Urinary bladder (tissue), 4 donors: ENCODE data around the gene ZCCHC9. TPM values are rescaled to one million over a fixed set of nuclear protein-coding genes. Genes with fewer than 3 reads are reported as not detected.
"Not testable (repeated sequence)": the region's sequence is repeated elsewhere in the genome, so short reads cannot be mapped to it uniquely, and the experiment has no call there.

Source experiments
- DNase-seq: peaks from one replicate; pipeline ENCODE4 v3.0.0-alpha.2; 2015; ENCODE audit errors: extremely low spot score
- H3K27ac ChIP-seq: one replicate; pipeline ENCODE4 v1.5.1; 2013; ENCODE audit warnings: low read depth, mild to moderate bottlenecking, moderate library complexity
- H3K36me3 ChIP-seq: one replicate; pipeline ENCODE4 v1.6.1; 2013; ENCODE audit warnings: mild to moderate bottlenecking, moderate library complexity; ENCODE audit not compliant: insufficient read depth
- H3K4me1 ChIP-seq: one replicate; pipeline ENCODE4 v1.6.1; 2013; ENCODE audit warnings: mild to moderate bottlenecking, moderate library complexity; ENCODE audit not compliant: insufficient read depth
- H3K4me3 ChIP-seq: one replicate; pipeline ENCODE4 v1.5.1; 2013; ENCODE audit warnings: low read depth, low read length
- WGBS: extraction: QIAGEN DNeasy Blood & Tissue Kit; methylation state at CpG from one replicate; pipeline ENCODE4 v1.1.7; 2013; 5-methylcytosine and 5-hydroxymethylcytosine counted together
- polyA plus RNA-seq: library from polyadenylated mRNA; stranded (reverse); fragments of 200-250 nt; gene quantifications from one replicate; pipeline ENCODE4 v1.2.3, GENCODE V29; 2013
- total RNA-seq: library from RNA; depleted of rRNA; stranded (reverse); fragments of >200 nt; gene quantifications from one replicate; pipeline ENCODE4 v1.2.3, GENCODE V29; 2014
- donor health status: healthy with polysubstance abuse.
- donor health status: healthy.

Gene ZCCHC9
- total and polyA plus RNA-seq, 2 donors = 23.4 to 37.7 TPM

GRCh38 chr5:81286059-81286617, 15.2 kb upstream of the ZCCHC9 start:
- H3K36me3 ChIP-seq = no peaks in the 10 kb centered on the region
- WGBS = 73% methylated on average over 3 of the region's 3 CpGs
- H3K27ac ChIP-seq = no peak overlapping the region
- H3K4me1 ChIP-seq = no peaks in the 10 kb centered on the region
- no peak overlapping the region for H3K4me3 ChIP-seq
- DNase-seq = no peak

DNA sequence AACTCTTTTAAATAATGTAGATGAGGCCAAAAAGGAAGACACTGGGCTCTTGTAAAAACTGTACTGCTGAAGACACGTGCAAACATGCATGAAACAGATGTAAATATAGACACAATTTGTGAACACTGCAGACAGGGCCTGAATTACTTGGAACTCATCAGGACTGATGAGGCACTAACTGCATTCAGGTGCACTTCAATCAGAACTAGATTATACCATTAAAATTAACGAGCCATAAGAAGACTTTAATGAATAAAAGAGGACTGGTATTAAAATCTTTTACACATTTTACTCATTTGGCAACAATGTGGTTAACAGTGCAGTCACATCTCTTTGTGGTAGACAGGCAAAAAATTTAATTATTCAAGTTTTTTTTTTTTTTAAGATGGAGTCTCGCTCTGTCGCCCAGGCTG, 13.4 kb upstream of the ZCCHC9 start:
- DNase-seq = no peak
- Histone ChIP-seq H3K4me3 (no peak overlapping the region), H3K4me1 (no peaks in the 10 kb centered on the region), H3K36me3 (no peaks in the 10 kb centered on the region), H3K27ac (no peak overlapping the region)
- 82% methylated on average over 4 of the region's 4 CpGs for WGBS

GRCh38 chr5:81290146-81290545, 11.2 kb upstream of the ZCCHC9 start:
- no peak overlapping the region for H3K27ac ChIP-seq
- no peaks in the 10 kb centered on the region for H3K4me1 ChIP-seq
- H3K36me3 ChIP-seq = no peaks in the 10 kb centered on the region
- no peak for DNase-seq
- no peak overlapping the region for H3K4me3 ChIP-seq
- WGBS = 85% methylated on average over 1 of the region's 1 CpG

DNA sequence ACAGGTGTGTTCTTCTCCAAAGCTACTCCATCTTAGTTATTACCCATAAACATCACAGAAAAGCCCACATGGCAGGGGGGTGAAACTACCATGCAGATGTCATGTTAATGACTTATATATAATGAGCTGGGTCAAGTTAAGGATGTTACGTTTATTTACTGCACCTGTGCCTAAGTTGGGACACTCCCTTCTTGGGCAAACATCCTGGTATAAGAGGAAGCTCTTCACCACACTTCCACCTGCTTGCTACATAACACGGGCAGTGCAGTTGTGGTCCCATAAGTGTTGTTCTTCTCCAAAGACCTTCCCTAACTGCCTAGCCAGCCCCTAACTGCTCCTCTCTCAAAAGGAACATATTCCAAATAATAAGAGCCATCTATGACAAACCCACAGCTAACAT, 9.3 kb upstream of the ZCCHC9 start:
- Histone ChIP-seq H3K27ac (no peak overlapping the region), H3K4me3 (no peak overlapping the region), H3K36me3 (no peaks in the 10 kb centered on the region), H3K4me1 (no peaks in the 10 kb centered on the region)
- DNase-seq = no peak
- over 99% methylated on average over 2 of the region's 2 CpGs for WGBS

DNA sequence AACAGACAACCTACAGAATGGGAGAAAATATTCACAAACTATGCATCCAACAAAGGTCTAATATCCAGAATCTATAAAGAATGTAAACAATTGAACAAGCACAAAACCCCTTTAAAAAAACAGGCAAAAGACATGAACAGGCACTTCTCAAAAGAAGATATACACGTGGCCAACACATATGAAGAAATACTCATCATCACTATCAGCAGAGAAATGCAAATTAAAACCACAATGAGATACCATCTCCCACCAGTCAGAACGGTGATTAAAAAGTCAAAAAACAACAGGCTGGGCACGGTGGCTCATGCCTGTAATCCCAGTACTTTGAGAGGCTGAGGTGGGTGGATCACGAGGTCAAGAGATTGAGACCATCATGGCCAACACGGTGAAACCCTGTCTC, 7.4 kb upstream of the ZCCHC9 start:
- not testable (repeated sequence) for H3K4me3 ChIP-seq, H3K4me1 ChIP-seq, H3K36me3 ChIP-seq, DNase-seq, H3K27ac ChIP-seq
- WGBS = 93% methylated on average over 5 of the region's 5 CpGs

- peaks cover 3% of the 10 kb centered on the region for H3K4me1 ChIP-seq
- no peak overlapping the region for H3K27ac ChIP-seq
- no peak overlapping the region for H3K4me3 ChIP-seq
- H3K36me3 ChIP-seq = no peaks in the 10 kb centered on the region
- WGBS = 84% methylated on average over 4 of the region's 4 CpGs
- DNase-seq = no peak
Observed at GRCh38 chr5:81297531-81297930, 3.9 kb upstream of the ZCCHC9 start.

- 0% methylated on average over 2 of the region's 2 CpGs for WGBS
- H3K4me3 ChIP-seq = peak overlapping the region; percentile 79
Observed at GRCh38 chr5:81300921-81301270, 491 bp upstream of the ZCCHC9 start.

DNA sequence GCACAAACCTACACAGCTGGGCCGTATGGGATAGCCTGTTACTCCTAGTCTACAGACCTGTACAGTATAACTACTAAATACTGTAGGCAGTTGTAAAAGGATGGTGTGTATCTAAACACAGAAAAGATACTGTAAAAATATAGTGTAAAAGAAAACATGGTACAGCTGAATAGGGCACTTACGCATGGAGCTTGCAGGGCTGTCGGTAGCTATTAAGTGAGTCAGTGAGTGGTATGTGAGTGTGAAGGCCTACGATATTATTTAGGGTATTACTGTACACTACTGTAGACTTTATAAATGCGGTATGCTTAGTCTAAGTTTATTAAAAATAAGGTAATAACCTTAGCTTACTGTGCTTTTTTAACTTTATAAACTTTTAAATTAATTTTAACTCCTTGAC, 1.2 kb downstream of the ZCCHC9 start:
- no peak overlapping the region for H3K27ac ChIP-seq
- H3K36me3 ChIP-seq = no peaks in the 10 kb centered on the region
- DNase-seq = no peak
- WGBS = 88% methylated on average over 5 of the region's 5 CpGs
- peaks cover 3% of the 10 kb centered on the region for H3K4me1 ChIP-seq
- H3K4me3 ChIP-seq = no peak overlapping the region

More at GRCh38 chr5:81300921-81301270, 491 bp upstream of the ZCCHC9 start:
- no peak for DNase-seq
- Histone ChIP-seq H3K4me1 (peaks cover 3% of the 10 kb centered on the region), H3K36me3 (no peaks in the 10 kb centered on the region), H3K27ac (peak overlapping the region; percentile 75)

- no peaks in the 10 kb centered on the region for H3K36me3 ChIP-seq
- no peak overlapping the region for H3K4me3 ChIP-seq
- DNase-seq = no peak
- no peak overlapping the region for H3K27ac ChIP-seq
- H3K4me1 ChIP-seq = peaks cover 3% of the 10 kb centered on the region
- 79% methylated on average over 1 of the region's 1 CpG for WGBS
Observed at GRCh38 chr5:81303563-81303962, 2.2 kb downstream of the ZCCHC9 start.

DNA sequence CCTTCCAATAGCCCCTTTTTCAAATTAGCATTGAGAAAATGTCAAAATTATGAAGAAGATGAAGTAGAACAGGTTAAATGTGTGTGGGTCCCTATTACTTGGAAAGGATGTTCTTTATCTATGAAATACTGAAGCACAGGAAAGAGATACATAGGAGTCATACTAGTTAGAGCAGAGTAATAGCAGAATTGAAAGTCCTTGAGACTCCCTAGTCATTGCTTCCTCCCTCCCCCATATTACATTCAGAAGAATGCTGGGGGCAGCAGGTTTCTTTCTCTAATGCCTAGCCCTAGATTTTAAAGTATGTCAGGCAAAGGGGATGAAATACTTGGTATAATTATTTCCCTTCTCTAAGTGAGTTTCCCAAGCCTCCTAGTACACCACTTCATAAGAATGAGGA, 4.4 kb downstream of the ZCCHC9 start:
- DNase-seq = no peak
- Histone ChIP-seq H3K4me3 (no peak overlapping the region), H3K4me1 (peaks cover 3% of the 10 kb centered on the region), H3K27ac (no peak overlapping the region), H3K36me3 (no peaks in the 10 kb centered on the region)

GRCh38 chr5:81308836-81309235, 7.4 kb downstream of the ZCCHC9 start:
- Histone ChIP-seq H3K4me3 (no peak overlapping the region), H3K4me1 (no peaks in the 10 kb centered on the region), H3K27ac (no peak overlapping the region), H3K36me3 (no peaks in the 10 kb centered on the region)
- no peak for DNase-seq
- WGBS = 90% methylated on average over 2 of the region's 2 CpGs

DNA sequence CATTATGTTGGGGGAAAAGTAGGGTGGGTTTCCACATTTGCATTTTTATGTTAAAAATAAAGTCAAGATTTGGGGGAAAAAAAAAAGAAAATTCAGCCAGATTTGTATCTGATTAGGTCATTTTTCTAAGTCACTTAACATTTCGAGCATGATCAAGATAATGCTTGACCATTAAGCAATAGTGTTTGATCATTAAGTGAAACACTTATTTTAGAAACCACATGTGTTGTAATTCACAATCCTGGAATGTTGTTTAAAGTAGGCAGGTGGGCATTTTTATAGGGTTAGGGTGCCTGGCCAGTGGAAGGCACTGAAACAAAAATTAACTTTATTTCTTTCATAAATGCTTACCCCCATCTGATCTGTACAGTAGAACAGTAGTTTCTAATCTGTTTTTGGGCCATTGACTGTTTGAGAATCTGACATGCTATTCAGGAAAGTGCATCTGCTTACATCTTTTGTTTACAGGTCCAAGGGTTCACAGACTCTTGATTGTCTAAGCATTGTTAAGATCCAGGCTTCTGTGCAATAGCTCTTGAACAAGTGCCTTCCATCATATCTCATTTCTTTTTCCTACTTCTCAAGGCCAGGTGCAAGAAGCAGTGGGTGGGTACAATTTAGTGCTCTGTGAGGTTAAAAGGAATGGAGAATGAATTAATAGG, 9.1 kb downstream of the ZCCHC9 start:
- no peak for DNase-seq
- WGBS = 80% methylated on average over 1 of the region's 1 CpG
- no peak overlapping the region for H3K4me3 ChIP-seq
- H3K36me3 ChIP-seq = no peaks in the 10 kb centered on the region
- H3K27ac ChIP-seq = no peak overlapping the region
- H3K4me1 ChIP-seq = no peaks in the 10 kb centered on the region

- Histone ChIP-seq H3K4me3 (no peak overlapping the region), H3K27ac (no peak overlapping the region), H3K36me3 (no peaks in the 10 kb centered on the region), H3K4me1 (no peaks in the 10 kb centered on the region)
- DNase-seq = no peak
Observed at GRCh38 chr5:81313278-81313677, 11.9 kb downstream of the ZCCHC9 start.

GRCh38 chr5:81313686-81314085, 12.3 kb downstream of the ZCCHC9 start:
- H3K27ac ChIP-seq = no peak overlapping the region
- H3K4me3 ChIP-seq = no peak overlapping the region
- H3K36me3 ChIP-seq = no peaks in the 10 kb centered on the region
- H3K4me1 ChIP-seq = no peaks in the 10 kb centered on the region
- WGBS = 75% methylated on average over 3 of the region's 3 CpGs
- no peak for DNase-seq

- Histone ChIP-seq H3K36me3 (no peaks in the 10 kb centered on the region), H3K4me1 (no peaks in the 10 kb centered on the region), H3K27ac (no peak overlapping the region), H3K4me3 (no peak overlapping the region)
- DNase-seq = no peak
- WGBS = 89% methylated on average over 3 of the region's 3 CpGs
Observed at GRCh38 chr5:81314581-81314980, 13.2 kb downstream of the ZCCHC9 start.
